Right ventricle myocardium inferior (tissue), 1 donor: Measurements from ENCODE around the gene RTL3. TPM values are rescaled to one million over a fixed set of nuclear protein-coding genes. Genes with fewer than 3 reads are reported as not detected.
A peak's percentile ranks its signal among the peaks of the same experiment; 100 is the strongest.

Experiments used
- ATAC-seq: fragments of 200-7000 bp; cut with Tn5 transposase; one replicate; pipeline ENCODE4 v1.9.1; 2020; ENCODE audit warnings: mild to moderate bottlenecking, moderate library complexity
- DNase-seq: peaks from one replicate; pipeline ENCODE4 v3.0.0; 2021; ENCODE audit errors: missing footprints
- intact Hi-C: fragments of 100-400 bp; cut with DNase I; formaldehyde crosslinking; loops from one replicate; pipeline ENCODE4 v1.11.0; 2022
- total RNA-seq: library from RNA; stranded (reverse); fragmentation: NEBNext Ultra II Directional; extraction: Animal tissue kit (Norgen Biotek cat#: 25700); gene quantifications from one replicate; pipeline ENCODE4 v1.2.1, GENCODE V29; 2021
- donor health status: DM: no; HTN: yes; CAD: no; lungs with severe emphysema.

Gene RTL3
- total RNA-seq, 1 donor from 2014 or later, result 0.08 TPM

DNA sequence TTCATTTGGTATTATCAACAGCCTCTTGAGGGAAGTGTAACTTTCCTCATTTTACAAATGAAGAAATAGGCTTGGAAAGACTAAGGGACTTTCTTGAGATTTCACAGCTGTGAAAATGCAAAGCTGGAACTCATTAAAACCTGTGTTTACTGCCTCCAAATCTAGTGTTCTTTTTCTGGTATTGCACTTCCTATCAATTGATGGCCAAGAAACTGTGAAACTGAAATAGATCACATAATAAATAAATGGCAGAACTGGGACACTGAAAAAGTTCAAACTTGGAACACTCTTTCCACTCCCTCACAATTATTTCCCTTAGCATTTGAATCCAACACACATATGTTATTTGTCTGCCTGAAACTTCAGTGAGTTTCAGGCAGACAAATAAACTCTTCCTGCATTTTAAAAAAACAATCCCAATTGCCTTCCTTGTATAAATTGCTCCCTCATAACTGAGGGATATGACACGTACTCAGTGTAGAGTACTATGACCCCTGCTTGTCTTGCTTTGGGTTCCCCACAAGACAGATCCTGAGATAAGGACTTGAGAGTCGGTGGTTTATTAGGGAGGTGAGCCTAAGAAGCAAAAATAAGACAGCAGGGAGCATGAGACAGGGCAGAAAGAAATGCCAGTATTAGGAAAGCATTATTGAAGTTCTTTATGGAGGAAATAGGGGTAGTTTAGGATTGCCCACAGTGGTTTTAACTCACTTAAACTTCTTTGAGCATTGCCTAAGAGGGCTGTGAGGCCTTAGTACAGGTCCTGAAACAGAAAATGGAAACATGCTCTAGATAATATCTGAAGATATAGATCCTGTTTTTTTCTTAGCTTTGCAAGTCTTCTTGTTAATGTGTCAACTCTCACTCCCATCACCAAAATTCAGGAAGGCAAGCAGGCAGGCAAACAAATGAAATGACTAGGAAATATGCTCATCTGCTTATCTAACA lies 33.9 kb downstream of the RTL3 start:
- intact Hi-C loops, result no loop called here
- peak; percentile 79 for ATAC-seq
- no peak for DNase-seq

GRCh38 chrX:78624426-78624825 lies 34.7 kb downstream of the RTL3 start:
- ATAC-seq (peak; percentile 42), DNase-seq (no peak)
- intact Hi-C loops, result no loop called here

GRCh38 chrX:78622831-78623230 lies 36.3 kb downstream of the RTL3 start:
- ATAC-seq (peak; percentile 63), DNase-seq (no peak)
- intact Hi-C loops, result no loop called here

- intact Hi-C loops, result no loop called here
- DNase-seq (no peak), ATAC-seq (no peak)
Observed at GRCh38 chrX:78619834-78620233, 39.3 kb downstream of the RTL3 start.

GRCh38 chrX:78618987-78619386 lies 40.1 kb downstream of the RTL3 start:
- ATAC-seq (no peak), DNase-seq (no peak)
- intact Hi-C loops, result no loop called here

- intact Hi-C loops, result no loop called here
Observed at GRCh38 chrX:78614264-78614663, 44.9 kb downstream of the RTL3 start.

More at GRCh38 chrX:78614264-78614663, 44.9 kb downstream of the RTL3 start:
- ATAC-seq (no peak), DNase-seq (no peak)

Other genes starting within 250 kb of the RTL3 start
- gene LPAR4, start 88.4 kb upstream of the RTL3 start, total RNA-seq, result 0.22 TPM